GM18526 (cell line): ENCODE measurements around the gene SGPL1.

Experiments used
- POLR2A ChIP-seq: IDR thresholded peaks from 3 replicates; pipeline ENCODE4 v1.6.1; 2011; ENCODE audit not compliant: insufficient read length; ENCODE audit errors: extremely low read depth

Gene SGPL1

GRCh38 chr10:70845256-70845655, 29.5 kb downstream of the SGPL1 start:
- TF ChIP-seq POLR2A = no peak

- TF ChIP-seq POLR2A = no peak
Measured at GRCh38 chr10:70845816-70846215, 30.1 kb downstream of the SGPL1 start.

GRCh38 chr10:70846795-70847194, 31.0 kb downstream of the SGPL1 start:
- TF ChIP-seq POLR2A = no peak

- TF ChIP-seq POLR2A = no peak
Measured at GRCh38 chr10:70847659-70848360, 32.1 kb downstream of the SGPL1 start.

GRCh38 chr10:70849582-70850016, 33.9 kb downstream of the SGPL1 start:
- no peak for TF ChIP-seq POLR2A

- no peak for TF ChIP-seq POLR2A
Measured at GRCh38 chr10:70850097-70850496, 34.3 kb downstream of the SGPL1 start.

- TF ChIP-seq POLR2A = no peak
Measured at GRCh38 chr10:70851597-70852475, 36.1 kb downstream of the SGPL1 start.

- no peak for TF ChIP-seq POLR2A
Measured at GRCh38 chr10:70853038-70853437, 37.3 kb downstream of the SGPL1 start.

- TF ChIP-seq POLR2A = no peak
Measured at GRCh38 chr10:70853457-70853856, 37.7 kb downstream of the SGPL1 start.

- no peak for TF ChIP-seq POLR2A
Measured at GRCh38 chr10:70856454-70856853, 40.7 kb downstream of the SGPL1 start.

- TF ChIP-seq POLR2A = no peak
Measured at GRCh38 chr10:70858759-70859158, 43.0 kb downstream of the SGPL1 start.

- no peak for TF ChIP-seq POLR2A
Measured at GRCh38 chr10:70863470-70864160, 47.9 kb downstream of the SGPL1 start.

GRCh38 chr10:70864935-70865334, 49.2 kb downstream of the SGPL1 start:
- no peak for TF ChIP-seq POLR2A

GRCh38 chr10:70866424-70866823, 50.7 kb downstream of the SGPL1 start:
- TF ChIP-seq POLR2A = no peak

- TF ChIP-seq POLR2A = no peak
Measured at GRCh38 chr10:70872291-70872690, 56.5 kb downstream of the SGPL1 start.

- TF ChIP-seq POLR2A = no peak
Measured at GRCh38 chr10:70874061-70874460, 58.3 kb downstream of the SGPL1 start.

GRCh38 chr10:70879207-70879606, 63.5 kb downstream of the SGPL1 start:
- no peak for TF ChIP-seq POLR2A
